Suppressor macrophage treated with lipopolysaccharide for 1 hour (primary cell): Measurements from ENCODE around the gene PAPPA.

Experiments
- DNase-seq, 3 donors: peaks; one replicate each; pipeline ENCODE4 v3.0.0-alpha.2; 2020 to 2022

PAPPA gene

GRCh38 chr9:116355153-116355921, 201.7 kb downstream of the PAPPA start:
- DNase-seq = peak in 2 of 3 donors; percentile 7 to 20

GRCh38 chr9:116358251-116358650, 204.7 kb downstream of the PAPPA start:
- no peak for DNase-seq

DNA sequence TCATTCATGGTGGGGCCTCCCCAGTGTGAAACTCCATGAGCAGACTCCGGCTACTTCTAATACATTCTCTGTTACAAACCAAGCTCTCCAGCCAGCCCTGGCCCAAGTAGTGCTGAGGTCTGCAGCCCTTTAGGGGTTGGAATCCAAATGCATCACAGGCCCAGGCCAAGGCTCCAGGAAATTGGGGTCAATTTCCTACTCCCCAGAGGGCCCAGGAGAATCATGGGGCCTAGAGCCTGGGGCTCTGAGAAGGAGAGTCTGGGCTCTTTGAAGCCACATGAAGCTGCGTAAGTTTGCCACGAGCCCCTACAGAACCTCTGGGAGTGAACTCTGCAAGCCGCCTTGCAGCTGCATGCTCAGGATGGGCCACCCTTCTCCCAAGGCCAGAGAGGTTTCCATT, 206.4 kb downstream of the PAPPA start:
- no peak for DNase-seq

- DNase-seq = no peak
Observed at GRCh38 chr9:116360989-116361388, 207.4 kb downstream of the PAPPA start.

DNA sequence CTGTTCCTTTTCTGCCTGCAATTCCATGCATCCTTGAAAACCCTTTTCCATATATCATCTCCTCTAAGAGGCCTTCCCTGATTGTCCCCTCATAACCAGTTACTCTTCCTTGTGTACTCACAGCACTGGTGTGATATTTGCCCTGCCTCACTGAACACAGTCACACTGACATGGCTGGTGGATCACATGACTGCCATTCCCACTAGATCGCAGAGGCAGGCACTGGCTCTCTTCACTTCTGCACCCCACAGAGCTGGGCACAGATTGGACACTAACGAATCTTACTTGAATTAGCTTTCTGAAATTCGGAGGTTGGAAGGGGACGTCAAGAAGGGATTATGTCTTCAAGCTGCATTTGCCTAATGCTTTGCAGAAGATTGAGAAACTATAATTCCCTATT, 208.0 kb downstream of the PAPPA start:
- DNase-seq = no peak

- DNase-seq = no peak
Observed at GRCh38 chr9:116362493-116362892, 208.9 kb downstream of the PAPPA start.

DNA sequence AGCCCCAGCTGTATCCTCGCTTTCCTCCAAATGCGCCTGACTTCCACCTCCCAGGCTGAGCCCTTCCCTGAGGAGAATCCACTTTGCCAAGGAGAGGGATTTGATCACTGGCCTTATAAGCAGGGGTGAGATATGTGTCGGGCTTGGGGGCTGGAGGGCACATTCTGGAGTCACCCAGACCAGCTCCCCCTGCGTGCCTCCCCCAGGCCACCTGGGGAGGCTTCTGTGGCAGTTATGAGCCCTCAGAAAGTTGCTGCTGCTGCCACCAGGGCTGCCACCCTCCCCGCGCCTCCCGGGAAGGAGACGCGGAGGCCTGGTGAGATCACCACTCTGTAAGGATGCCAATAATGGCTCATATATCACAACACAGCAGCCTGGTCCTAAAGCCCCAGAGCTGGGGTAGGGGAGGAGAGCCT, 211.5 kb downstream of the PAPPA start:
- no peak for DNase-seq

DNA sequence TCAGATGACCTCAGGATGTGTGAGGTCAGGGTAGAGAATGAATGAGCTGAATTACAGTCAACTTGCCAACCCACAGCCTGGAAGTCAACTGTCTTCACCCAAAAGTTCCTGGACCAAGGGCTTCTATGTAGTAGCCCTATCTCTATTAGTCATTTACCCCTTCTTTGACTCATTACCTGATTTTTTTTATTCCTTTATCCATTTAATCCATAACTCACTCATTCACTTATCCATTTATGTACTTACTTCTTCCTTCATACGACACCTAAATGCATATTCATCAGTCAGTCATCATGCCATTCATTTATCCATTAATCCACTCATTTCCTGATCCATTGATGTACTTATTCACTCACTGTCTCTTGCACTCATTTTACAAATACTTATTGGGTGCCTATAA, 212.7 kb downstream of the PAPPA start:
- DNase-seq = no peak

- no peak for DNase-seq
Observed at GRCh38 chr9:116368680-116369079, 215.1 kb downstream of the PAPPA start.

- no peak for DNase-seq
Observed at GRCh38 chr9:116369706-116370105, 216.1 kb downstream of the PAPPA start.

DNA sequence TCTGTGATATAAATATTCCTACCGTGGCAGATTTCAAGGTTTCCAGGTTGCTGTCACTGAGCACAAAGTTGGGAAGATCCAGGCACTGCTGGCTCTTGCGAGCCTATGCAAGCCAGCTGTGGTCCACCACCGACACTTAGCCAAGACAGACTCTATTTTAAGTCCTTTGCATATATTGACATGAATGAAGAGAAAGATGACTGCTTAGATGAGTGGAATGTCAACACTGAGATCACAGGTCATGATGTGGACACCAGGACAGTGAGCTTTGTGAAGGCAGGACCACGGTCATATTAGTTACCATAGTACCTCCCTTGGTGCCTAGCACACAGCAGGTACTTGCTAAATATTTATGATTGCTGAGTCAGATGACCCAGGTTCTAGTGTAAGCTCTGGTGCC, 217.0 kb downstream of the PAPPA start:
- DNase-seq = no peak

GRCh38 chr9:116372081-116372673, 218.6 kb downstream of the PAPPA start:
- DNase-seq = no peak

- DNase-seq = no peak
Observed at GRCh38 chr9:116372786-116373185, 219.2 kb downstream of the PAPPA start.

DNA sequence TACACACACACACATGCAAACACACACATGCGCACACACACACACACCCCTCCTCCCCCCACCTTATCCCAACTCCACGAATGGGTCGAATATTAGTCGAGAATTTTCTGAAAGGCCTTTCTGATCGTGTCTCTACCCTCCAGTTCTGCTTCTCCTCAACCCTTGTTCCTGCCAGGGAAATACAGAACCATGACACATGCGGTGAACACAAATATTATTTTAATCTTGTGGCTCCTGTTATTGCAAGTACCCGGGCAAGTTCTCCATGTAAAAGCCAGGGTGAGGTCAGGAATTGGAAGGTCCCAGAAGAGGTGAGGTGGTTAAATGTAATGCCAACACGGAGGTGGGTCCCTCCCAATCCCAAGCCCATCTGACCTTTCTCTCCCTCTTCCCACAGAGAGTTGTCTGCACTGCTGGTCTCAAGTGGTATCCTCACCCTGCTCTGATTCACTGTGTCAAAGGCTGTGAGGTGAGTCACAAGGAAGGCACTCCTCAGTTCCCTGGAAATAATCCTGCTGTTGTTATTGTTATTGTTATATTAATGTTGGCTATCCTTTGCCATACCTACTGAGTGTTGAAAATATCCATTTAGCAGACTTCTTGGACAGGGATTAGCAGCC, 223.7 kb downstream of the PAPPA start:
- DNase-seq = no peak

- DNase-seq = no peak
Observed at GRCh38 chr9:116378873-116379272, 225.3 kb downstream of the PAPPA start.

DNA sequence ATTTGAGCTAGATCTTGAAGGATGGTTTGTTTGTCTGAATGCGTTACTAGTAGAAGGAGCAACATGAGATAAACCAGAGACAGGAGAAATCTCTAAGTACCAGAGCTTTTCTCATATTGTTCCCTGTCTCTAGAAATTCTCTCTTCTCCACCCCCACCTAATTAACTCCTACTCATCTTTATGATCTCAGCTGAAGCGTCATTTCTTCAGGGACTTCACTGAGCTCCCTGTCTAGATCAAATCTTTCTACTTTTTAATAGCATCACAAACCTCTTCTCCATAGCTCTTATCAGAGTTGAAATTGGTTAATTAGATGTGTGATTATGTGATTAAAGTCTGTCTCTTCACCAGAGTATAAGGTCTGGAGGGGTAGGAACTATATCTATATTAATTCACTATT, 226.2 kb downstream of the PAPPA start:
- no peak for DNase-seq

GRCh38 chr9:116380496-116380995, 227.0 kb downstream of the PAPPA start:
- no peak for DNase-seq

GRCh38 chr9:116381350-116381749, 227.8 kb downstream of the PAPPA start:
- no peak for DNase-seq

DNA sequence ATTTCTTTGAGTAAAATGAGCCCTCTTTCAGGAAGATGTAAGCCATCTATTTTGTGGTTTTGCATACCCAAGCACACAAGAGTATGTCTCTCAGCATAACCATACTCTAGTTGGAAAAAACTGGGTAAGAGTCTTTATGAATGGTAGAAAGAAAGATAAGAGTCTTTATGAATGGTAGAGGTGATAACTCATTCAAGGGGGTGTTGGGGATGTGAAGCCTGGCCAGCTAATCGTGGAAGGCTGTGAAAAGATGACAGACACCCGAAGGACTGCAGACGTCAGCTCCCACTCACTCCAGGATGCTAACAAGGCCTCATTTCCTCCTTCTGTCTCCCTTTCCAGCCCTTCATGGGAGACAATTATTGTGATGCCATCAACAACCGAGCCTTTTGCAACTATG, 228.5 kb downstream of the PAPPA start:
- no peak for DNase-seq

DNA sequence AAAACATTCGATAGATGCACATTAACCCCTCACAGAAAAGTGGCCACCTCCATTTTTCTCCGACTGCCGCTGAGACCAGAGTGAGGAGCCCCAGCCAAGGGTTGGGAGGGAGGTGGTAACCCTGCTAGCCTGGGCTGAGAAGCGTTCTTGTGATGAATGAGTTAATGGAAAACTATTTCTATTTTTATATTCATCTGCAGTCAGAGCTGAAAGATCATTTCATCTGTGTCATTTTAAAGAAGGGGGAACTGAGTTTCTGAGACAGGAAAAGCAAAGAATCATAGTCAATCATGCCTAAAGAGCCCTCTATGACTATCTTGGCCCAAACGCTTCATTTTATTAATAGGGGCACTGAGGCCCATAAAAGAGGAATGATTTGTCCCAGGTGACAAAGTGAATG, 229.5 kb downstream of the PAPPA start:
- no peak for DNase-seq

DNA sequence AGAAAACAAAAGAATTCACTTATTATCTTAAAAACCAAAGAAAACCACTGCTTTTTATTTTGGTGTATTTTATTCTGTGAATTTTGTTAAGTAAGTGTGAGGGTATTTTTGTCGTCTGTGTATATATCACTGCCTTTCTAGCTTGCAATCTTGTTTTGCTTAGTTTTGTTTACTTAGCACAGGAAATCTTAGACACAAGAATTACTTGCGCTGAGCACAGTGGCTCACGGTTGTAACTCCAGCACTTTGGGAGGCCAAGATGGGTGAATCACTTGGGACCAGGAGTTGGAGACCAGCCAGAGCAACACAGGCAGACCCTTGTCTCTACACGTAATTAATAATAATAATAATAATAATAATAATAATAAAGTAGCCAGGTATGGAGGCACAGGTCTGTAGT, 230.3 kb downstream of the PAPPA start:
- no peak for DNase-seq

- DNase-seq = no peak
Observed at GRCh38 chr9:116387934-116388698, 234.5 kb downstream of the PAPPA start.

- DNase-seq = no peak
Observed at GRCh38 chr9:116389541-116390302, 236.1 kb downstream of the PAPPA start.
